ENCODE measurements around the gene MAGI2.
A peak's percentile ranks its signal among the peaks of the same experiment; 100 is the strongest.

The MAGI2 gene

GRCh38 chr7:78490524-78490923 lies 962.9 kb downstream of the MAGI2 start:
- DNase-seq (ENCODE audit: low read depth, low spot score), result no peak

- no peak for DNase-seq (ENCODE audit: low read depth, low spot score)
These were observed 963.8 kb downstream of the MAGI2 start for GRCh38 chr7:78489476-78490240.

DNA sequence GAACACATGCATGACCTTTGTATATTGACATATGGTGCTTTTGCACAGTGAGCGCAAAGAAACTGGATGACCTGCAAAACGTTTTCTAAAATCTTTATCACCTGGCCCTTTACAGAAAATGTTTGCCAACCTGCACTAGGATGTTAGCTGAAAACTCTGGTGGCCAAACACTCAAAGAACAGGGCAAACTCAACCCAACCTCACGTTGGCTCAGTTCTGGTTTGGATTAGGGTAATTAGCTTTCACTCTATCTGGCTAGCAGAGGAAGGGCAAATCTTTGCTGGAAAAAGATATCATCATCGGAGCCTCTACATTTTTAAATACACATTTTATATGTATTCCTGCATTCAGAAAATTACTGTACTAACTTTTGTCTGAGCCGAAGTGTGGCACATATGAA lies 966.0 kb downstream of the MAGI2 start:
- DNase-seq (ENCODE audit: low read depth, low spot score), result no peak

DNA sequence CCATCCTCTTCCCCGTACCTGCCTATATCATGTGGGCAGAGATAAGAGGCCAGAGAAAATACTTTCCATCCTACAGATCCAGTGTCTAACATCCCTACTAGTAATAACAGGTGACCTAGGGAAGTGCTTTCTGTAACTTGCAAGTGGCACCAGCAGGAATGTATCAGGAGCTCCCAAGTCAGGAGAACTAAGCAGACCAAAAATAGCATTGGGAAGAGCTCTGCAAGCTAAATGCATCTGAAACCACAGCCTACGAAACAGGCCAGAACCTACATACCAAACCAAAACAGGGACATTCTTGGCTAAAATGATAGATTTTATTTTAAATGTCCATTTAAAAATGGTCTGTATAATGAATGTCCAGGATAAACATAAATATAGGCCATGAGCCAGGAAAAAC lies 974.1 kb downstream of the MAGI2 start:
- no peak for DNase-seq (ENCODE audit: low read depth, low spot score)

- DNase-seq (ENCODE audit: low read depth, low spot score), result no peak
These were observed 976.5 kb downstream of the MAGI2 start for GRCh38 chr7:78476851-78477405.

- peak; percentile 5 for DNase-seq (ENCODE audit: low read depth, low spot score)
These were observed 979.7 kb downstream of the MAGI2 start for GRCh38 chr7:78473571-78474301.

DNA sequence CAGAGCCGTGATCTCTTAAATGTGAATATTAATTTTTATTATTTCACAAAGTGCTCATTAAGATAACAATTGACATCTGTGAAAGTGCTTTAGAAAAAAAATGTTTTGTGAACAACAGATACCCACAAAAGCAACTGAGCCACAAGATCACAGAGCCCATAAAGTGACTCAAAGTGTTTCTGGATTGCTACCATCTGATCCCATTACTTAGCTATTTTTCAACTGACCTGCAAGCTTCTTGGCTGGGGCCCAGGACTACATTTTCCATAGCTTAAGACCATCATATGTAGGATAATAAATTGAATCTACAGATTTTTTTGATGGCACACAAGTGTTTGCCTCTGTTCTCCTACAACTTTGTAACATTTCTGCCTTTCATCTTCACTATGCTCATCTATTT lies 980.4 kb downstream of the MAGI2 start:
- no peak for DNase-seq (ENCODE audit: low read depth, low spot score)

DNA sequence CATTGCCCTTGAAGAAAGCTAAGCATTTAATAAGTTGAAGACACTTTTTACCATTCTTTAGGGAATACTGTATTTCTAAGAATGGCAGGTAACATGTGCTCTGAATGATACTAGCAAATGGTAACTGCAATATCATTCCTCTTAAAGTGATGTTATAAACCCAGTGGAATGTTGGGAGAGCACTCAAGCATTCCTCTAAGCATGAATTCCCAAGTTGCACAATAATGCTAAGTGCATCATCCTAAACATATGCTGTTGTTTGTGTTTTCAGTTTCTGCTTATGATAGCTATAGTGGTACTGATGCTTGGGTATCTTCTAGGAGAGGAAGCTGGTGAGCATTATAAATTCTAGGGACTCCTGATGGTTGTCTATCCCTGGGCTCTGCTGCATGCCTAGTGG lies 980.9 kb downstream of the MAGI2 start:
- no peak for DNase-seq (ENCODE audit: low read depth, low spot score)

- DNase-seq (ENCODE audit: low read depth, low spot score), result no peak
These were observed 987.6 kb downstream of the MAGI2 start for GRCh38 chr7:78465894-78466293.

GRCh38 chr7:78463039-78463438 lies 990.4 kb downstream of the MAGI2 start:
- DNase-seq (ENCODE audit: low read depth, low spot score), result no peak

- DNase-seq (ENCODE audit: low read depth, low spot score), result no peak
These were observed 1002.8 kb downstream of the MAGI2 start for GRCh38 chr7:78450706-78451105.

DNA sequence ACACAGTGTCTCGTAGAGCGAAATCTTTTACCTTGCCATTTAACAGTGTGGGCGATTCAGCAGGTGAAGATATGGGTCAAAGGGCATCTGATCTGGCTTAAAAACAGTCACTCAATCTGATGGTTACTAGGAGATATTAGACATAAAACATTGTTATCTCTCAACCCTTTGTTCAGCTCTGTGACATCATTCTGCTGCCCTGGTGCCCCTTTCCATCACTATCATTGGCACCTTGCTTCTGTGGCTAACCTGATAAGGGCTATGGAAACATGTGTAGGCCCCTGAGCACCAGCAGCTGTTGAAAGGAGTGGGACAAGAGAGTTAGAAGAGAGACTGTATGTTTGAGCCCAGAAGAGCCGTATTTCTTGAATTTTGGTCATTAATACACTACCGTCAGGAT lies 1004.6 kb downstream of the MAGI2 start:
- no peak for DNase-seq (ENCODE audit: low read depth, low spot score)

DNA sequence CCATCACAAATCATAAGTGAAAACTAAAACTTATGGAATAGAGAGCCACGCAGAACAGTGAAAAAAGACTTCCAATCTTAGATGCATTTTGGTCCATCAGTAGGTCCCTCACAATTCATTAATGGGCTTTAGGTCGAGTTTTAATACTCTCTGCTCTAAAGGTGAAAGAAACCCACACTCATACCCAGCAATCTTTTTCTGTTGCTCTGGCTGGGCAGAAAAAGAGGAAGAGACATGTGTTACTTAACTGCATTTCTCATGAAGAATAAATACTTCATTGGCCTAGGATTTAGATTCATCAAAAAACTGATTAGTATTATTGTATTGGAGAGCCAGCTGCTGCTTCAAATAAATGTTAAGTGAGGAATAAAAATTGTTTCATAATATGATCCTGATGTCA lies 1009.2 kb downstream of the MAGI2 start:
- DNase-seq (ENCODE audit: low read depth, low spot score), result no peak

GRCh38 chr7:78443811-78444210 lies 1009.7 kb downstream of the MAGI2 start:
- no peak for DNase-seq (ENCODE audit: low read depth, low spot score)

GRCh38 chr7:78441737-78442136 lies 1011.7 kb downstream of the MAGI2 start:
- DNase-seq (ENCODE audit: low read depth, low spot score), result no peak

- no peak for DNase-seq (ENCODE audit: low read depth, low spot score)
These were observed 1015.0 kb downstream of the MAGI2 start for GRCh38 chr7:78438433-78438832.

DNA sequence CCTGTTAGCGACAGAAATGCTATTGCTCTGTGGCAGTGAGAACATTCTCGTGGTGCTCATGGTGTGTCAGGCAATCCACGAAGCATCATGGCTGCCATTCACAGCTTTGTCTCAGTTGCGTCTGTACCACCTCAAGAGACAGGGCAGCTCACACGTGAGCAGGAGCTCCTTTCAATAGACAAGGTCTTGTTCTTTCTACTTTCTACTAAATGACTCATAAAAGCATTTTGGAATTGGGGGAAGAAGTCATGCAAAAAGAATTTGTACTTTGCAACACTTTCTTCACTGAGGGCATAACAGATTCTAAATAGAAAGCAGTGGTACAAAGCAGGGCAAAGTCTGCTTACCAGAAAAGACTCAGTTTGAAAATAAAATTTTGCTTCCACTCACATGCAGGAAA lies 1016.3 kb downstream of the MAGI2 start:
- no peak for DNase-seq (ENCODE audit: low read depth, low spot score)

DNA sequence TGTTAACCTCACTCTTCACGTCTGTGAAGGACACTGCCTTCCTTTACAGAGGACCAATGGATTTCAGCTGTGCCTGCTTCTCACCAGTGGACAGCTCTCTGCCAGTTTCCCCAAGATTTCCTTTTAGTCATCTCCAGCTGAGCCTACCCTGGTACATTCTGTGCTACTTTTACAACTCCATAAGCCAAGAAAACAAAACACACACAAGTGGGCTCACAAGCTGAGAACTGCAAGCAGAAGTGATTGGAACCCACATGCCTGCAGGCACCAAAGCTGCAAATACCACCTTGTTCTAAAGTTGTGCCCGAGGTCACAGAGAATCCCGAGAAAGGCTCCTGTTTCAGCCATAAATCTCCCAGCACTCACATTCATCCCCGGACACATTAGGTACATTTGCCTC lies 1018.1 kb downstream of the MAGI2 start:
- peak; percentile 42 for DNase-seq (ENCODE audit: low read depth, low spot score)

- DNase-seq (ENCODE audit: low read depth, low spot score), result no peak
These were observed 1019.2 kb downstream of the MAGI2 start for GRCh38 chr7:78434281-78434680.

- DNase-seq (ENCODE audit: low read depth, low spot score), result no peak
These were observed 1020.0 kb downstream of the MAGI2 start for GRCh38 chr7:78433421-78433820.

GRCh38 chr7:78429878-78430277 lies 1023.6 kb downstream of the MAGI2 start:
- DNase-seq (ENCODE audit: low read depth, low spot score), result no peak

GRCh38 chr7:78427209-78427608 lies 1026.3 kb downstream of the MAGI2 start:
- DNase-seq (ENCODE audit: low read depth, low spot score), result no peak

DNA sequence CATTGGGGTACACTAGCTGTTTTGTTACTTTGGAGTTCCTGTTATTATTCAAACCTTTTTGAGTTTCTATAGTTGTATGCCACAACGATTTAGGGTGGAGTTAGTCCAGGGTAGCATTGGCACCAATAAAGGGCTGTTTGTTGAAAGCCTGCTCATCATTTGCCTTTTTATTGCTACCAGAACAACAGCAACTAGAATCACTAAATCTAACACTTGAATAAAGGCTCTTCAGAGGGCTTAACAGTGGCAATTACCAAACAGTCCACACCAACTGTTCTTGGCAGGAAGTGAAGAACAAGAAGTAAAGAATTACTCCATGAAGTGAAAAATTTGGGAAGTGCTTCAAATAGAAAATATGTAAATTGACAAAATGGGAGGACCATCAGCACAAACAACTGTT lies 1033.5 kb downstream of the MAGI2 start:
- DNase-seq (ENCODE audit: low read depth, low spot score), result no peak
